ENCODE measurements around the gene C19orf38.
"Not testable (repeated sequence)": the region's sequence is repeated elsewhere in the genome, so short reads cannot be mapped to it uniquely, and the experiment has no call there.

C19orf38 gene

GRCh38 chr19:10823690-10824089, 24.5 kb upstream of the C19orf38 start:
- DNase-seq, result no peak

GRCh38 chr19:10826231-10826630, 22.0 kb upstream of the C19orf38 start:
- no peak for DNase-seq

- no peak for DNase-seq
Observed at GRCh38 chr19:10826846-10827245, 21.4 kb upstream of the C19orf38 start.

- no peak for DNase-seq
Observed at GRCh38 chr19:10828981-10829821, 19.0 kb upstream of the C19orf38 start.

GRCh38 chr19:10829967-10830366, 18.2 kb upstream of the C19orf38 start:
- no peak for DNase-seq

GRCh38 chr19:10830370-10830769, 17.8 kb upstream of the C19orf38 start:
- no peak for DNase-seq

GRCh38 chr19:10830931-10831779, 17.1 kb upstream of the C19orf38 start:
- DNase-seq, result no peak

GRCh38 chr19:10831987-10832938, 16.0 kb upstream of the C19orf38 start:
- no peak for DNase-seq

GRCh38 chr19:10832939-10833296, 15.3 kb upstream of the C19orf38 start:
- no peak for DNase-seq

GRCh38 chr19:10835089-10835753, 13.0 kb upstream of the C19orf38 start:
- DNase-seq, result no peak

- DNase-seq, result peak; percentile 82 to 89 (median 84)
Observed at GRCh38 chr19:10835754-10836478, 12.3 kb upstream of the C19orf38 start, which contains the start of gene TMED1. TMED1 (minus strand) TSS chr19:10836212; CDS start chr19:10836191, 21 bp downstream.

GRCh38 chr19:10836479-10837330, 11.5 kb upstream of the C19orf38 start:
- DNase-seq, result peak; percentile 58 to 76 (median 64)

- DNase-seq, result not testable (repeated sequence)
Observed at GRCh38 chr19:10837649-10838048, 10.6 kb upstream of the C19orf38 start.

- DNase-seq, result no peak
Observed at GRCh38 chr19:10838377-10838776, 9.8 kb upstream of the C19orf38 start.

- DNase-seq, result no peak
Observed at GRCh38 chr19:10839114-10840050, 8.8 kb upstream of the C19orf38 start.

GRCh38 chr19:10842788-10843187, 5.4 kb upstream of the C19orf38 start:
- DNase-seq, result no peak

- DNase-seq, result no peak
Observed at GRCh38 chr19:10846500-10847202, 1.6 kb upstream of the C19orf38 start.

GRCh38 chr19:10850631-10851030, 2.4 kb downstream of the C19orf38 start:
- no peak for DNase-seq

All from activated CD4-positive, CD25-positive, alpha-beta regulatory T cell (primary cell).